Loucy (cell line): ENCODE results near the gene SIRPA.

Experiments used
- CTCF ChIP-seq: fragments of 200-600 bp; sonication (generic); conservative IDR thresholded peaks from 2 replicates; pipeline ENCODE4 v1.5.1; 2014; ENCODE audit warnings: mild to moderate bottlenecking, antibody characterized with exemption, low read length
- EZH2phosphoT487 ChIP-seq: fragments of 200-600 bp; IDR thresholded peaks from 2 replicates; pipeline ENCODE4 v1.6.1; 2018; ENCODE audit warnings: antibody characterized with exemption, mild to moderate bottlenecking, moderate library complexity, borderline replicate concordance

- TF ChIP-seq CTCF (no peak), EZH2phosphoT487 (no peak)
These were observed 50.0 kb downstream of the SIRPA start for GRCh38 chr20:1945134-1945618.
